T-helper 2 cell (primary cell): ENCODE measurements around the gene POLH.
"Not testable (repeated sequence)": the region's sequence is repeated elsewhere in the genome, so short reads cannot be mapped to it uniquely, and the experiment has no call there.

ENCODE experiments used
- DNase-seq, 5 experiments: peaks; one replicate each; pipeline versions ENCODE4 v3.0.0 to v3.0.0-alpha.2; 2012 to 2022

POLH gene

GRCh38 chr6:43633002-43633401 lies 57.0 kb downstream of the POLH start:
- DNase-seq: not testable (repeated sequence)

- no peak for DNase-seq
These were observed 58.8 kb downstream of the POLH start for GRCh38 chr6:43634702-43635303.

GRCh38 chr6:43635387-43636307 lies 59.7 kb downstream of the POLH start, which contains the start of gene MAD2L1BP:
TSS of gene MAD2L1BP (plus strand) at chr6:43635840. CDS start at chr6:43635876, 36 bp downstream.
- peak; percentile 72 to 91 (median 81) for DNase-seq

- DNase-seq: peak in 1 of 5 experiments; percentile 42
These were observed 60.3 kb downstream of the POLH start for GRCh38 chr6:43636308-43636659.

GRCh38 chr6:43639984-43640800 lies 64.2 kb downstream of the POLH start:
- no peak for DNase-seq

GRCh38 chr6:43644940-43645612 lies 69.1 kb downstream of the POLH start, which contains the start of gene RSPH9:
TSS of gene RSPH9 (plus strand) at chr6:43645036. CDS start at chr6:43645099, 63 bp downstream.
- peak; percentile 24 to 62 (median 45) for DNase-seq

GRCh38 chr6:43645613-43645964 lies 69.6 kb downstream of the POLH start:
- DNase-seq: no peak

GRCh38 chr6:43647613-43648012 lies 71.6 kb downstream of the POLH start:
- no peak for DNase-seq

- no peak for DNase-seq
These were observed 72.3 kb downstream of the POLH start for GRCh38 chr6:43648248-43648647.

GRCh38 chr6:43652822-43653221 lies 76.8 kb downstream of the POLH start:
- DNase-seq: not testable (repeated sequence)

GRCh38 chr6:43657221-43657802 lies 81.3 kb downstream of the POLH start:
- no peak for DNase-seq

GRCh38 chr6:43658161-43658560 lies 82.2 kb downstream of the POLH start:
- no peak for DNase-seq

- peak in 1 of 5 experiments; percentile 24 for DNase-seq
These were observed 87.0 kb downstream of the POLH start for GRCh38 chr6:43662948-43663347.
